Measurements from ENCODE around the gene ATP2B2. TPM values are rescaled to one million over a fixed set of nuclear protein-coding genes. Genes with fewer than 3 reads are reported as not detected.

ATP2B2 gene
- total and polyA plus RNA-seq, 8 donors: 0.11 to 0.75 (median 0.21) TPM

GRCh38 chr3:10289077-10289476 lies 216.3 kb downstream of the ATP2B2 start:
- DNase-seq (peak in 1 of 6 donors; percentile 27), ATAC-seq (no peak), FAIRE-seq (no peak)
- H3K4me3 ChIP-seq: no peak overlapping the region
- H3K27ac ChIP-seq: no peak overlapping the region
- H3K9me3 ChIP-seq: no peaks in the 10 kb centered on the region
- no peak for TF ChIP-seq CTCF (IDR thresholded peaks at IDR 0.05)
- peaks cover 0 to 15% (median 8%) of the 10 kb centered on the region in 3 donors for H3K4me1 ChIP-seq
- 86 to 91% methylated on average over 9 of the region's 9 CpGs for WGBS, 2 donors
- no peaks in the 10 kb centered on the region for H3K27me3 ChIP-seq
- H3K36me3 ChIP-seq: peaks cover 0 to 4% (median 0%) of the 10 kb centered on the region in 3 donors
- intact Hi-C loops (cut with DNase I): no loop called here

- peak in 1 of 6 donors; percentile 62 for DNase-seq
- H3K36me3 ChIP-seq: peaks cover 0 to 4% (median 0%) of the 10 kb centered on the region in 3 donors
- ATAC-seq: no peak
- TF ChIP-seq CTCF (IDR thresholded peaks at IDR 0.05): no peak
- WGBS, 2 donors: 84 to 95% methylated on average over 11 of the region's 11 CpGs
- no peak for FAIRE-seq
- no peaks in the 10 kb centered on the region for H3K9me3 ChIP-seq
- H3K4me1 ChIP-seq: peaks cover 0 to 15% (median 13%) of the 10 kb centered on the region in 3 donors
- intact Hi-C loops (cut with DNase I): no loop called here
- H3K27ac ChIP-seq: no peak overlapping the region
- no peak overlapping the region for H3K4me3 ChIP-seq
- H3K27me3 ChIP-seq: no peaks in the 10 kb centered on the region
These were observed 216.8 kb downstream of the ATP2B2 start for GRCh38 chr3:10288575-10288960.

GRCh38 chr3:10287936-10288574 lies 217.3 kb downstream of the ATP2B2 start:
- Histone ChIP-seq H3K4me3 (no peak overlapping the region), H3K4me1 (peaks cover 0 to 15% (median 14%) of the 10 kb centered on the region in 3 donors), H3K27me3 (no peaks in the 10 kb centered on the region), H3K27ac (no peak overlapping the region), H3K36me3 (peaks cover 0 to 4% (median 0%) of the 10 kb centered on the region in 3 donors), H3K9me3 (no peaks in the 10 kb centered on the region)
- 89% methylated on average over 12 of the region's 12 CpGs for WGBS, 2 donors
- intact Hi-C loops (cut with DNase I): no loop called here
- DNase-seq: peak in 1 of 6 donors; percentile 40
- TF ChIP-seq CTCF (IDR thresholded peaks at IDR 0.05): no peak
- no peak for ATAC-seq
- FAIRE-seq: no peak

- peaks cover 0 to 7% (median 5%) of the 10 kb centered on the region in 3 donors for H3K4me1 ChIP-seq
- WGBS, 2 donors: 77 to 82% methylated on average over 2 of the region's 2 CpGs
- ATAC-seq (no peak), DNase-seq (peak in 2 of 6 donors; percentile 19 to 64), FAIRE-seq (no peak)
- no peak for TF ChIP-seq CTCF (IDR thresholded peaks at IDR 0.05)
- H3K4me3 ChIP-seq: no peak overlapping the region
- no peaks in the 10 kb centered on the region for H3K27me3 ChIP-seq
- intact Hi-C loops (cut with DNase I): no loop called here
- H3K36me3 ChIP-seq: peaks cover 0 to 4% (median 0%) of the 10 kb centered on the region in 3 donors
- no peaks in the 10 kb centered on the region for H3K9me3 ChIP-seq
- no peak overlapping the region for H3K27ac ChIP-seq
These were observed 218.6 kb downstream of the ATP2B2 start for GRCh38 chr3:10286596-10287295.

- TF ChIP-seq CTCF (IDR thresholded peaks at IDR 0.05): no peak
- DNase-seq (no peak), FAIRE-seq (no peak), ATAC-seq (no peak)
- H3K4me3 ChIP-seq: no peak overlapping the region
- no peak overlapping the region for H3K27ac ChIP-seq
- H3K9me3 ChIP-seq: no peaks in the 10 kb centered on the region
- intact Hi-C loops (cut with DNase I): no loop called here
- WGBS, 2 donors: 54 to 62% methylated on average over 5 of the region's 5 CpGs
- peaks cover 0 to 4% (median 0%) of the 10 kb centered on the region in 3 donors for H3K36me3 ChIP-seq
- no peaks in the 10 kb centered on the region for H3K27me3 ChIP-seq
- peaks cover 0 to 7% (median 5%) of the 10 kb centered on the region in 3 donors for H3K4me1 ChIP-seq
These were observed 219.3 kb downstream of the ATP2B2 start for GRCh38 chr3:10286133-10286524.

Measured in pancreas (tissue), 10 donors.